H9 (cell line): Measurements from ENCODE around the gene BCL7C. TPM values are rescaled to one million over a fixed set of nuclear protein-coding genes. Genes with fewer than 3 reads are reported as not detected.

ENCODE experiments used
- DNase-seq: peaks from one replicate; pipeline ENCODE4 v3.0.0-alpha.2; 2017
- H2AFZ ChIP-seq: one replicate; pipeline ENCODE4 v1.6.1; 2013; ENCODE audit warnings: mild to moderate bottlenecking, low read length, control low read depth, moderate library complexity
- H2AK5ac ChIP-seq: 2 replicates; pipeline ENCODE4 v1.6.1; 2013; ENCODE audit warnings: low read length, control low read depth, mixed read lengths; ENCODE audit not compliant: insufficient read length
- H2BK120ac ChIP-seq: one replicate; pipeline ENCODE4 v1.6.1; 2013; ENCODE audit warnings: low read depth, mild to moderate bottlenecking, low read length, control low read depth, inconsistent platforms; ENCODE audit not compliant: poor library complexity, severe bottlenecking
- H2BK12ac ChIP-seq: 2 replicates; pipeline ENCODE4 v1.6.1; 2013; ENCODE audit warnings: low read length, control low read depth, mixed read lengths, low read depth; ENCODE audit not compliant: insufficient read length
- H2BK15ac ChIP-seq: 2 replicates; pipeline ENCODE4 v1.6.1; 2013; ENCODE audit warnings: low read depth, low read length, control low read depth
- H2BK20ac ChIP-seq: one replicate; pipeline ENCODE4 v1.6.1; 2013; ENCODE audit warnings: low read depth, mild to moderate bottlenecking, low read length, control low read depth, inconsistent platforms; ENCODE audit not compliant: poor library complexity, severe bottlenecking
- H2BK5ac ChIP-seq: 2 replicates; pipeline ENCODE4 v1.6.1; 2013; ENCODE audit warnings: low read length, control low read depth, mixed read lengths; ENCODE audit not compliant: insufficient read length
- H3K14ac ChIP-seq: 2 replicates; pipeline ENCODE4 v1.6.1; 2013; ENCODE audit warnings: low read length, control low read depth; ENCODE audit not compliant: insufficient read depth
- H3K18ac ChIP-seq: 2 replicates; pipeline ENCODE4 v1.6.1; 2013; ENCODE audit warnings: low read depth, mild to moderate bottlenecking, mixed read lengths, low read length, control low read depth; ENCODE audit not compliant: insufficient read length
- H3K23ac ChIP-seq: 2 replicates; pipeline ENCODE4 v1.6.1; 2013; ENCODE audit warnings: low read length, control low read depth, mixed read lengths, low read depth; ENCODE audit not compliant: insufficient read length
- H3K23me2 ChIP-seq: 2 replicates; pipeline ENCODE4 v1.6.1; 2013; ENCODE audit warnings: low read depth, mild to moderate bottlenecking, mixed read lengths, low read length, control low read depth; ENCODE audit not compliant: insufficient read length, poor library complexity, severe bottlenecking
- H3K27ac ChIP-seq: 2 replicates; pipeline ENCODE4 v1.5.1; 2013; ENCODE audit warnings: low read length, control low read depth, mixed read lengths, low read depth; ENCODE audit not compliant: insufficient read length
- H3K27me3 ChIP-seq: 2 replicates; pipeline ENCODE4 v1.6.1; 2013; ENCODE audit warnings: low read length, control low read depth, inconsistent platforms; ENCODE audit not compliant: insufficient read depth
- H3K4ac ChIP-seq: 2 replicates; pipeline ENCODE4 v1.6.1; 2013; ENCODE audit warnings: low read depth, mild to moderate bottlenecking, control low read depth, inconsistent platforms, low read length, moderate library complexity
- H3K4me1 ChIP-seq: 2 replicates; pipeline ENCODE4 v1.6.1; 2013; ENCODE audit warnings: low read length, control low read depth, inconsistent platforms; ENCODE audit not compliant: insufficient read depth
- H3K4me2 ChIP-seq: 2 replicates; pipeline ENCODE4 v1.6.1; 2013; ENCODE audit warnings: low read length, control low read depth, mixed read lengths; ENCODE audit not compliant: insufficient read length, insufficient read depth
- H3K56ac ChIP-seq: 2 replicates; pipeline ENCODE4 v1.6.1; 2013; ENCODE audit warnings: low read depth, mild to moderate bottlenecking, mixed read lengths, low read length, control low read depth; ENCODE audit not compliant: insufficient read length
- H3K79me1 ChIP-seq: 2 replicates; pipeline ENCODE4 v1.6.1; 2013; ENCODE audit warnings: low read depth, mild to moderate bottlenecking, moderate library complexity, low read length, control low read depth, inconsistent platforms; ENCODE audit not compliant: insufficient read depth, poor library complexity, severe bottlenecking
- H3K79me2 ChIP-seq: 2 replicates; pipeline ENCODE4 v1.6.1; 2013; ENCODE audit warnings: low read length, control low read depth, inconsistent platforms; ENCODE audit not compliant: insufficient read depth
- H3K9ac ChIP-seq: 2 replicates; pipeline ENCODE4 v1.6.1; 2013; ENCODE audit warnings: low read length, control low read depth, mixed read lengths; ENCODE audit not compliant: insufficient read length; ENCODE audit errors: extremely low read depth
- H3K9me3 ChIP-seq: one replicate; pipeline ENCODE4 v1.6.1; 2013; ENCODE audit warnings: low read depth, low read length, inconsistent platforms; ENCODE audit not compliant: control insufficient read depth
- H3T11ph ChIP-seq: one replicate; pipeline ENCODE4 v1.6.1; 2013; ENCODE audit warnings: mild to moderate bottlenecking, low read length, control low read depth, inconsistent platforms
- H4K20me1 ChIP-seq: one replicate; pipeline ENCODE4 v1.6.1; 2013; ENCODE audit not compliant: control insufficient read depth, insufficient read length, insufficient read depth
- H4K5ac ChIP-seq: 2 replicates; pipeline ENCODE4 v1.6.1; 2013; ENCODE audit warnings: low read depth, mild to moderate bottlenecking, mixed read lengths, low read length, control low read depth; ENCODE audit not compliant: insufficient read length
- H4K8ac ChIP-seq: replicated peaks from 2 replicates; pipeline ENCODE4 v1.6.1; 2013; ENCODE audit warnings: low read length, control low read depth, mixed read lengths, low read depth; ENCODE audit not compliant: insufficient read length
- H4K91ac ChIP-seq: 2 replicates; pipeline ENCODE4 v1.6.1; 2013; ENCODE audit warnings: low read depth, mild to moderate bottlenecking, moderate library complexity, mixed read lengths, low read length, control low read depth; ENCODE audit not compliant: insufficient read length
- H3K27ac Mint-ChIP-seq, 3 experiments: 2 replicates in 2 of 3; 3 replicates in 1 of 3; pipeline ENCODE4 v1.8.0; 2020 to 2021; ENCODE audit warnings: mixed read lengths in 3 of 3, mild to moderate bottlenecking in 1 of 3, moderate library complexity in 1 of 3
- H3K27me3 Mint-ChIP-seq: 2 replicates; pipeline ENCODE4 v1.8.0; 2021; ENCODE audit warnings: low read depth, mild to moderate bottlenecking, moderate library complexity, mixed read lengths
- H3K36me3 Mint-ChIP-seq, 3 experiments: 2 replicates in 2 of 3; 3 replicates in 1 of 3; pipeline ENCODE4 v1.8.0; 2020 to 2021; ENCODE audit warnings: low read depth in 3 of 3, mixed read lengths in 3 of 3; ENCODE audit not compliant: insufficient read depth in 1 of 3
- H3K4me1 Mint-ChIP-seq, 2 experiments: 2 replicates each; pipeline ENCODE4 v1.8.0; 2020; ENCODE audit warnings: mixed read lengths in 2 of 2
- H3K4me3 Mint-ChIP-seq, 2 experiments: 2 replicates in 1 of 2; 3 replicates in 1 of 2; pipeline ENCODE4 v1.8.0; 2020 to 2021; ENCODE audit warnings: mild to moderate bottlenecking in 2 of 2, mixed read lengths in 2 of 2, moderate library complexity in 1 of 2
- H3K9me3 Mint-ChIP-seq, 2 experiments: 2 replicates in 1 of 2; 3 replicates in 1 of 2; pipeline ENCODE4 v1.8.0; 2020; ENCODE audit warnings: mild to moderate bottlenecking in 2 of 2, mixed read lengths in 2 of 2, moderate library complexity in 1 of 2
- WGBS: extraction: QIAGEN DNeasy Blood & Tissue Kit; methylation state at CpG from one replicate; pipeline ENCODE4 v1.1.7; 2013; ENCODE audit warnings: missing lambda C conversion rate, low lambda C conversion rate, mixed read lengths; ENCODE audit not compliant: insufficient read length; ENCODE audit errors: extremely low coverage; 5-methylcytosine and 5-hydroxymethylcytosine counted together
- total RNA-seq: library from RNA; stranded (reverse); gene quantifications from 2 replicates; pipeline ENCODE4 v1.2.1, GENCODE V29; 2021
- TF ChIP-seq, protein P1 (sequence below): fragments of 200-600 bp; sonication (generic); conservative IDR thresholded peaks from 3 replicates; pipeline ENCODE4 v1.8.0; 2021; ENCODE audit warnings: antibody characterized with exemption, mild to moderate bottlenecking

The BCL7C gene
- total RNA-seq, 1 experiment from 2014 or later: 18.3 TPM

DNA sequence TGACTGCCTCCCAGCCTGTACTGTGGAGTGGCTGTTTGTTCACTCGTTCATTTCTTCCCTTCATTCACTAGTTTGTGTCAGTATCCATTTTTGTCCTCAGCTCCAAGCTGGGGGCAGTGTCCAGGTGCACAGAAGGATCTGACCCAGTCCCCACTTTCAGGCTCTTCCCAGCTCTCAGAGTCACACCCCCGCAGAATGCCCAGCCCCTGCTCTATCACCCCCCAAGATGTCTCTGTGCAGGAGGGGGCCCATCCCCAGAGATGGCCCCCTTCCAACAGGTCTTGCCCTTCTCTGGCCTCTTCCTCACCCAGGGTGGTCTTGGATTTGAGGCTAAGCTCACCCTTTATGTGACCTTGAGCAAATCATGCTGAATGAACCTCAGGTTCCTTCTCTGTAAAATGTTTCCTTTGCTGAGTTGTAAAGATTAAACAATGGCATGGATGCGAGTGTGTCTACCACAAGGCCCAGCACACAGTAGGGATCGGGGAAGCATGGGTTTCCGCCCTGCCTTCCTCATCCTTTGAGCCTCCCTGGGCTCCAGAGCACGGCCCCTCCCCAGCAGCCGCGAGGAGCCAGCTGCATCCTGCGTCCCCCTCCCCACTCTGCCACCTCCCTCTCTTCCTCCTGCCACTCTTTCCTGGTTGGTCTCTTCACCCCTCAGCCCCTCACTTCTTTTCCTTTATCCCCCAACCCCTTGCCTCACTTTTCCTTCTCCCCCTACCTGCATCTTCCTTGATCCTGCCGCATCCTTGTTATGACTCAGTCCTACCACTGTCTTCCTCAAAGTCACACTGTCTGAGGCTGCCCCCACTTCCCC, 32.3 kb upstream of the BCL7C start:
- no peak overlapping the region for H4K8ac ChIP-seq
- no peak overlapping the region for H3K23ac ChIP-seq
- no peak overlapping the region for H2AFZ ChIP-seq
- no peak overlapping the region for H3T11ph ChIP-seq
- no peak overlapping the region for H4K5ac ChIP-seq
- no peaks in the 10 kb centered on the region for H3K79me1 ChIP-seq
- no peak overlapping the region for H3K14ac ChIP-seq
- H2BK12ac ChIP-seq: no peak overlapping the region
- no peak overlapping the region for H4K91ac ChIP-seq
- H2BK120ac ChIP-seq: no peak overlapping the region
- H3K4me1 Mint-ChIP-seq: peaks cover 12 to 24% of the 10 kb centered on the region in 2 experiments
- H3K36me3 Mint-ChIP-seq: peaks cover 23 to 32% (median 31%) of the 10 kb centered on the region in 3 experiments
- no peak overlapping the region for H3K18ac ChIP-seq
- H3K56ac ChIP-seq: no peak overlapping the region
- no peaks in the 10 kb centered on the region for H3K9me3 ChIP-seq
- DNase-seq: no peak
- H3K4me3 Mint-ChIP-seq: peak overlapping the region; percentile 37 to 75
- TF ChIP-seq, protein P1, sequence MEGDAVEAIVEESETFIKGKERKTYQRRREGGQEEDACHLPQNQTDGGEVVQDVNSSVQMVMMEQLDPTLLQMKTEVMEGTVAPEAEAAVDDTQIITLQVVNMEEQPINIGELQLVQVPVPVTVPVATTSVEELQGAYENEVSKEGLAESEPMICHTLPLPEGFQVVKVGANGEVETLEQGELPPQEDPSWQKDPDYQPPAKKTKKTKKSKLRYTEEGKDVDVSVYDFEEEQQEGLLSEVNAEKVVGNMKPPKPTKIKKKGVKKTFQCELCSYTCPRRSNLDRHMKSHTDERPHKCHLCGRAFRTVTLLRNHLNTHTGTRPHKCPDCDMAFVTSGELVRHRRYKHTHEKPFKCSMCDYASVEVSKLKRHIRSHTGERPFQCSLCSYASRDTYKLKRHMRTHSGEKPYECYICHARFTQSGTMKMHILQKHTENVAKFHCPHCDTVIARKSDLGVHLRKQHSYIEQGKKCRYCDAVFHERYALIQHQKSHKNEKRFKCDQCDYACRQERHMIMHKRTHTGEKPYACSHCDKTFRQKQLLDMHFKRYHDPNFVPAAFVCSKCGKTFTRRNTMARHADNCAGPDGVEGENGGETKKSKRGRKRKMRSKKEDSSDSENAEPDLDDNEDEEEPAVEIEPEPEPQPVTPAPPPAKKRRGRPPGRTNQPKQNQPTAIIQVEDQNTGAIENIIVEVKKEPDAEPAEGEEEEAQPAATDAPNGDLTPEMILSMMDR: no peak
- no peak overlapping the region for H2BK5ac ChIP-seq
- H3K9ac ChIP-seq: no peak overlapping the region
- no peak overlapping the region for H2BK15ac ChIP-seq
- no peaks in the 10 kb centered on the region for H3K4me1 ChIP-seq
- no peak overlapping the region for H3K4me2 ChIP-seq
- no peaks in the 10 kb centered on the region; a peak in 1 of 5 replicates for H3K9me3 Mint-ChIP-seq
- H2AK5ac ChIP-seq: no peak overlapping the region
- H3K79me2 ChIP-seq: no peaks in the 10 kb centered on the region
- peaks cover 10% of the 10 kb centered on the region for H3K23me2 ChIP-seq
- H3K27ac ChIP-seq: no peak overlapping the region
- H3K4ac ChIP-seq: no peak overlapping the region
- no peaks in the 10 kb centered on the region for H3K27me3 Mint-ChIP-seq
- WGBS: no CpG with 5 or more reads among the region's 10 CpGs
- H3K27me3 ChIP-seq: no peaks in the 10 kb centered on the region
- no peak overlapping the region for H2BK20ac ChIP-seq
- no peaks in the 10 kb centered on the region for H4K20me1 ChIP-seq
- H3K27ac Mint-ChIP-seq: peak overlapping the region; percentile 67 to 87 (median 75); a peak in 5 of 7 replicates
